ENCODE measurements around the gene SEMA4F.

GRCh38 chr2:74715880-74716279 is 61.8 kb downstream of the SEMA4F start:
- TF ChIP-seq EZH2 (IDR thresholded peaks at IDR 0.05; ENCODE audit: insufficient read depth, poor library complexity, severe bottlenecking) (no peak), EZH2phosphoT487 (IDR thresholded peaks at IDR 0.05; ENCODE audit: insufficient read depth, low read depth) (no peak)
